ENCODE data around the gene ZNF605.

ZNF605 gene

DNA sequence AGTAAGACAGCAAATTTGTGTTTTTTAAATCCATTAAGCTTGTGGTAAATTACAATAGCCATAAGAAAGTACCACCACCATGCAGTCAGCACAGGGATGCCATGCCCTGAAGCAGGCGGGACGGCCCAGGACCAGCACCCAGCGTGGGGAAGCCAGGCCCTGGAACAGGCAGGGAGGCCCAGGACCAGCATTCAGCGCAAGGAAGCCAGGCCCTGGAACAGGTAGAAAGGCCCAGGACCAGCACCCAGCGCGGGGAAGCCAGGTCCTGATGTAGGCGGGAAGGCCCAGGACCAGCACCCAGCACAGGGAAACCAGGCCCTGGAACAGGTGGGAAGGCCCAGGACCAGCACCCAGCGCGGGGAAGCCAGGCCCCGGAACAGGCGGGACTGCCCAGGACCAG lies 81.9 kb downstream of the ZNF605 start:
- DNase-seq (ENCODE audit: low read depth) = no peak
- TF ChIP-seq, protein P1, sequence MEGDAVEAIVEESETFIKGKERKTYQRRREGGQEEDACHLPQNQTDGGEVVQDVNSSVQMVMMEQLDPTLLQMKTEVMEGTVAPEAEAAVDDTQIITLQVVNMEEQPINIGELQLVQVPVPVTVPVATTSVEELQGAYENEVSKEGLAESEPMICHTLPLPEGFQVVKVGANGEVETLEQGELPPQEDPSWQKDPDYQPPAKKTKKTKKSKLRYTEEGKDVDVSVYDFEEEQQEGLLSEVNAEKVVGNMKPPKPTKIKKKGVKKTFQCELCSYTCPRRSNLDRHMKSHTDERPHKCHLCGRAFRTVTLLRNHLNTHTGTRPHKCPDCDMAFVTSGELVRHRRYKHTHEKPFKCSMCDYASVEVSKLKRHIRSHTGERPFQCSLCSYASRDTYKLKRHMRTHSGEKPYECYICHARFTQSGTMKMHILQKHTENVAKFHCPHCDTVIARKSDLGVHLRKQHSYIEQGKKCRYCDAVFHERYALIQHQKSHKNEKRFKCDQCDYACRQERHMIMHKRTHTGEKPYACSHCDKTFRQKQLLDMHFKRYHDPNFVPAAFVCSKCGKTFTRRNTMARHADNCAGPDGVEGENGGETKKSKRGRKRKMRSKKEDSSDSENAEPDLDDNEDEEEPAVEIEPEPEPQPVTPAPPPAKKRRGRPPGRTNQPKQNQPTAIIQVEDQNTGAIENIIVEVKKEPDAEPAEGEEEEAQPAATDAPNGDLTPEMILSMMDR (IDR thresholded peaks at IDR 0.05; ENCODE audit: insufficient read depth, low read depth, low read length, missing control alignments) = no peak
- no peak overlapping the region for H3K4me3 ChIP-seq (ENCODE audit: low read depth, low read length)

DNA sequence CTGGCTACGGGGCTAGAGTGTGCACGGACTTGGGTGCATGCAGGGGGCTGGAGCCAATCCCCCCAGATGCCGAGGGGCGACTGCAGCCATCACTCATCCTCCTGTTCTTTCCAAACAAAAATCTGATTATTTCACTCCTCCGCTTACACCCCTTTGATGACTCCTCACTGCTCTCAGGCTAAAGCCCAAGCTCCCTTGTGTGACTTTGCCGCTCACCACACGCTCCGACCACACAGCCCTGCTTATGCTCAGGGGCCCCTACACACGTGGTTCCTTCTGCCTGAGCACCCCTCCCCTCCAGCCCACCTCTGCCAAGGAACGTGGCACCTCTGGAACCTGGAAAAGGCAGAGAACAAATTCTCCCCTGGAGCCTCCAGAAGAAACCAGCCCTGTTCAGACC lies 82.4 kb downstream of the ZNF605 start:
- TF ChIP-seq, protein P1 (IDR thresholded peaks at IDR 0.05; ENCODE audit: insufficient read depth, low read depth, low read length, missing control alignments) = no peak
- DNase-seq (ENCODE audit: low read depth) = no peak
- no peak overlapping the region for H3K4me3 ChIP-seq (ENCODE audit: low read depth, low read length)

DNA sequence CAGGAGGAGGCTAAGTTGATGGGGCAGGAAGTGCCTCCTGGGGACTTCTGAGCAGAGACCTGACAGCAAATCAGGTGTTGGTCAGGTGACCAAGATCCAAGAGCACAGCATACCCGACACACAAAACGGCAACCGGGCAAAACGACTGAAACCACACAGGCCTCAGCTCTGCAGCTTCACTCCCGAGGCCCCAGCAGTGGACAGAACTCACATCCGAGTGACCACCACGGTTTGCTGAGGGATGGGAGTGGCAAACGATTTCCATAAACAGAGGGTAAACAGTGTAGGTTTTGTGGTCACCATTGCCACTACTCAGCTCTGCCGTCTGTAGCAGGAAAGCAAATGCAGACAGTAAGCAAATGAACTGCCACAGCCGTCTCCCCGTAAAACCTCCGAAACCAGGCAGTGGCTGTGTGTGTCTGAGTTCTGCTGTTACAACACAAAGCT lies 83.1 kb downstream of the ZNF605 start:
- no peak overlapping the region for H3K4me3 ChIP-seq (ENCODE audit: low read depth, low read length)
- TF ChIP-seq, protein P1 (IDR thresholded peaks at IDR 0.05; ENCODE audit: insufficient read depth, low read depth, low read length, missing control alignments) = no peak

DNA sequence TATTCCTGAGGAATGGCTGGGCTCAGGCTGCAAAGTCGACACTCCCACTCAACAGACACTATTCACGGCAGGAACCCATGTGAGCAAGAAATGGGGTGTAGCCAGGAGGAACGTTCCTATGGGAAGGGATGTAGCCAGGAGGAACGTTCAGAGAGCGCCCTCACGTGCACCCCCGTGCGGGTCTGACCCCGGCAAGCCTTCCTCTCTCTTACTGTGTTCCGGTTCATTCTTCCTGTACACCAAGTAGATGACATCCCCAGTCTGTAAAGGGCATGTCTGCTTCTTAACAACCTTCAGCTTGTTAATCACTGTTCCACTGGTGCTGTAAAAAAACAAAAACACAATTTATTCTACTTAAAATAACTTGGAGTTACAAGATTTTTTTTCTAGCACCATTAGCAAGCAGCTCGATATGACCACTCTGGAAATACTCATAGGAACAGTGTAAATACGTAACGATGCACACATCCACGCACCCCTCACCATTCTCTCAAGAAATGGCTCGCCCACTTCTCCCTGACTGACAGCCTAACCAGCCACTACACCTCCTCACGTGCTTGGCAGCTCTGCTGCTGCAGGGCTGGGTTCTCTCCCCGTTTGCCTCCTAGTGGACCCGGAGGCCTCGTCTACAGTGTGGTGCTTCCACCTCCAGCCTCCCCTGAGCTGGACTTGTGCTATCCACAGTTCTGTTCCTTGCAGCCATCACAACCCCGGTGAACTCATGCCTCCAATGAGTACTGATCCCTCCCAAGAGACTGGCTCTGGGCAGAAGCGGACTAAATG lies 83.8 kb downstream of the ZNF605 start:
- H3K4me3 ChIP-seq (ENCODE audit: low read depth, low read length) = no peak overlapping the region
- TF ChIP-seq, protein P1 (IDR thresholded peaks at IDR 0.05; ENCODE audit: insufficient read depth, low read depth, low read length, missing control alignments) = no peak
- DNase-seq (ENCODE audit: low read depth) = no peak

More for the DNA sequence above, 83.1 kb downstream of the ZNF605 start:
- DNase-seq (ENCODE audit: low read depth) = no peak

DNA sequence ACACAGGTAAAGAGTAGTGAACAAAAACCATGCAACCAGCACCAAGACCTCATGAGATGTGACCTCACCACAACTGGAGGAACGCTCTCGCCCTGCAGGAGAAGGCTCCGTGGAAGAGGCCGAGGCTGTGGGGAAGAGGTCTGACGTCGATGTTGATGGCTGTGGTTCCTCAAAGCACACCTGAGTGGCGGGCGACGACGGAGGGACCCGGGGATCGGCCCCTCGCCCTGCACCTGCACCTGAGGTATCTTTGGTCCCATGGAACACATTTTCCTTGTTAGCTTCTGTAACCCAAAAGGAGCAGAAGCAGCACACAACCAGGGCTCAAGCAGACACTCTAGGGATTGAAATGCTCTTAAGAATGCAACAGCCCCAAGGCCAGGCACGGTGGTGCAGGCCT lies 86.6 kb downstream of the ZNF605 start:
- DNase-seq (ENCODE audit: low read depth) = no peak
- TF ChIP-seq, protein P1 (IDR thresholded peaks at IDR 0.05; ENCODE audit: insufficient read depth, low read depth, low read length, missing control alignments) = no peak
- no peak overlapping the region for H3K4me3 ChIP-seq (ENCODE audit: low read depth, low read length)
